ENCODE measurements around the gene CTBS.
A peak's percentile ranks its signal among the peaks of the same experiment; 100 is the strongest.

The CTBS gene

GRCh38 chr1:84505493-84506001, 68.7 kb downstream of the CTBS start:
- DNase-seq = peak; percentile 40

GRCh38 chr1:84504580-84505492, 69.4 kb downstream of the CTBS start:
- no peak for DNase-seq

- no peak for DNase-seq
These were observed 71.3 kb downstream of the CTBS start for GRCh38 chr1:84502927-84503326.
